ENCODE results near the gene WSCD2.

- TF ChIP-seq CTCF (IDR thresholded peaks at IDR 0.05; ENCODE audit: insufficient read depth, low read length) (no peak), REST (IDR thresholded peaks at IDR 0.05; ENCODE audit: insufficient replicate concordance, low read depth) (no peak), GABPA (IDR thresholded peaks at IDR 0.05; ENCODE audit: low read depth) (no peak), POLR2AphosphoS5 (IDR thresholded peaks at IDR 0.05; ENCODE audit: low read depth) (no peak)
Measured at GRCh38 chr12:108201808-108202207, 72.7 kb downstream of the WSCD2 start.

Measured in HL-60 (cell line).